HS-5 (cell line): ENCODE results near the gene WDR37.

Experiments used
- DNase-seq: peaks from one replicate; pipeline ENCODE4 v3.0.0-alpha.2; 2012; ENCODE audit warnings: low read depth

WDR37 gene

GRCh38 chr10:1169981-1170866 is 114.0 kb downstream of the WDR37 start:
- DNase-seq, result no peak

- DNase-seq, result no peak
These were observed 114.6 kb downstream of the WDR37 start for GRCh38 chr10:1170867-1171180.

GRCh38 chr10:1171182-1171581 is 115.0 kb downstream of the WDR37 start:
- no peak for DNase-seq

GRCh38 chr10:1171586-1171985 is 115.4 kb downstream of the WDR37 start:
- DNase-seq, result no peak

GRCh38 chr10:1172256-1172984 is 116.2 kb downstream of the WDR37 start:
- DNase-seq, result no peak

- no peak for DNase-seq
These were observed 116.9 kb downstream of the WDR37 start for GRCh38 chr10:1173091-1173490.

- no peak for DNase-seq
These were observed 117.8 kb downstream of the WDR37 start for GRCh38 chr10:1174022-1174421.

- no peak for DNase-seq
These were observed 119.9 kb downstream of the WDR37 start for GRCh38 chr10:1175956-1176565.

GRCh38 chr10:1177936-1178335 is 121.8 kb downstream of the WDR37 start:
- no peak for DNase-seq

- no peak for DNase-seq
These were observed 122.3 kb downstream of the WDR37 start for GRCh38 chr10:1178506-1178905.

- no peak for DNase-seq
These were observed 123.3 kb downstream of the WDR37 start for GRCh38 chr10:1179346-1180070.

GRCh38 chr10:1180071-1180730 is 124.0 kb downstream of the WDR37 start:
- DNase-seq, result no peak

GRCh38 chr10:1180836-1181235 is 124.7 kb downstream of the WDR37 start:
- no peak for DNase-seq
